ENCODE measurements around the gene DCBLD2. TPM values are rescaled to one million over a fixed set of nuclear protein-coding genes. Genes with fewer than 3 reads are reported as not detected.

The DCBLD2 gene
- total RNA-seq, 1 donor from 2014 or later = 36.5 TPM

DNA sequence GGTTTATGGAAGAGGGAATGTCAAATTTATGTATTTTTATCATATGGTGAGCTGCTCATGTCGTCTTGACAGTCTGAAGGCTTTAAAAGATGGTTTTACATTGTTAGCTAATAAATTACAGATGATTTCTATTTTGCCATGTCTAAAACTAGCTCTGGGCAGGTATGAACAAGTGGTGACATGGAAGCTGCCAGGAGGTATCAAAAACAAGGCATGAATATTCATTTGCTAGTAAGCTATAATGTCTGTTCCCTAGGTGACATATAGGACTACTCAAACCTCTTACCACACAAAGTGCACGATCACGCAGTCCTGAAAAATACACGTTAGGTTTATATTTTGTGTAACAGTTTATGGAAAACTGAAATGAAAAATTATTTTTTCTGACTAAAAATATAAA, 103.6 kb downstream of the DCBLD2 start:
- Histone ChIP-seq H3K9me3 (no peaks in the 10 kb centered on the region), H3K36me3 (peaks cover 32% of the 10 kb centered on the region), H3K27me3 (ENCODE audit: low read depth) (no peaks in the 10 kb centered on the region), H3K27ac (no peak overlapping the region), H3K4me1 (no peaks in the 10 kb centered on the region), H3K4me3 (no peak overlapping the region)
- ATAC-seq = no peak
- DNase-seq = no peak
- intact Hi-C loops (cut with DNase I) = no loop called here
- TF ChIP-seq, protein P1, sequence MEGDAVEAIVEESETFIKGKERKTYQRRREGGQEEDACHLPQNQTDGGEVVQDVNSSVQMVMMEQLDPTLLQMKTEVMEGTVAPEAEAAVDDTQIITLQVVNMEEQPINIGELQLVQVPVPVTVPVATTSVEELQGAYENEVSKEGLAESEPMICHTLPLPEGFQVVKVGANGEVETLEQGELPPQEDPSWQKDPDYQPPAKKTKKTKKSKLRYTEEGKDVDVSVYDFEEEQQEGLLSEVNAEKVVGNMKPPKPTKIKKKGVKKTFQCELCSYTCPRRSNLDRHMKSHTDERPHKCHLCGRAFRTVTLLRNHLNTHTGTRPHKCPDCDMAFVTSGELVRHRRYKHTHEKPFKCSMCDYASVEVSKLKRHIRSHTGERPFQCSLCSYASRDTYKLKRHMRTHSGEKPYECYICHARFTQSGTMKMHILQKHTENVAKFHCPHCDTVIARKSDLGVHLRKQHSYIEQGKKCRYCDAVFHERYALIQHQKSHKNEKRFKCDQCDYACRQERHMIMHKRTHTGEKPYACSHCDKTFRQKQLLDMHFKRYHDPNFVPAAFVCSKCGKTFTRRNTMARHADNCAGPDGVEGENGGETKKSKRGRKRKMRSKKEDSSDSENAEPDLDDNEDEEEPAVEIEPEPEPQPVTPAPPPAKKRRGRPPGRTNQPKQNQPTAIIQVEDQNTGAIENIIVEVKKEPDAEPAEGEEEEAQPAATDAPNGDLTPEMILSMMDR (IDR thresholded peaks at IDR 0.05) = no peak

DNA sequence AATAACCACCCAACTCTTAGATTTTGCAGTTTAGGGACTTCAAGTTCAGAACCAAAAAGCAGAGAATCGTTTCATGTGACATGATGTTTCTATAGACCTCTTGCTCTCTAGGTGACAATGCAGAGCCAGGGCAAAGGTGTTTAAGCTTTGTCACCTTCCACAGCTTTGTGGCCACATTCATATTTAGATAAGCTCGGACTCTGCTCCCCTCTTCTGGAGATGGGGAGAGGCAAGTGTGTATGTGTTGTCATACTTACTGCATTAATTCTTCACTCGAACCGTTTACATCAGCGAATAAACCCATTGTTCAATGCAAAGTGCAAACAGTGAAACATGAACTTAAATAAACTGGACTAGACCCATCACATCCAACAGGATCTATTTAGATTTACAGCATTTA, 105.2 kb downstream of the DCBLD2 start:
- H3K9me3 ChIP-seq = no peaks in the 10 kb centered on the region
- ATAC-seq (no peak), DNase-seq (no peak)
- TF ChIP-seq, protein P1 (IDR thresholded peaks at IDR 0.05) = no peak
- H3K36me3 ChIP-seq = peaks cover 29% of the 10 kb centered on the region
- H3K4me1 ChIP-seq = no peaks in the 10 kb centered on the region
- no peaks in the 10 kb centered on the region for H3K27me3 ChIP-seq (ENCODE audit: low read depth)
- no peak overlapping the region for H3K27ac ChIP-seq
- intact Hi-C loops (cut with DNase I) = no loop called here
- H3K4me3 ChIP-seq = no peak overlapping the region

DNA sequence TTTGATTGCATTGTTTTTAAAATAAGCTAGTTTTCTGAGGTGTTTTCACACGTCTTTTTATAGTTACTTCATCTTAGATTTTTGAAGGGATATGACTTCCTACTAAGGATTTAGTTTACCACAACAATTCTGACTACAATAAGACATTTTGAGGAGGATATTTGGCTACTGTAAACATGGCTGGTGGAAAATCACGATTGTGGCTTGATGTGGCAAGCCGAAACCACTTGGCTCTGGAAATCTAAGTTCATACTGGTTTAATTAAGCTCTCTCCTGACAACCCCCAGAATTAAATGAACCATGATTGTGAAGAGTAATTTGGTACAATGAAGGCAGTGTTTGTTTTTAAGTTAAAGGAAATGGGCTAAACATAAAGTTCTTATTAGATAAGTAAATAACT, 107.5 kb downstream of the DCBLD2 start:
- ATAC-seq (no peak), DNase-seq (no peak)
- Histone ChIP-seq H3K27ac (no peak overlapping the region), H3K4me1 (no peaks in the 10 kb centered on the region), H3K27me3 (ENCODE audit: low read depth) (no peaks in the 10 kb centered on the region), H3K4me3 (no peak overlapping the region), H3K36me3 (peaks cover 16% of the 10 kb centered on the region), H3K9me3 (no peaks in the 10 kb centered on the region)
- TF ChIP-seq, protein P1 (IDR thresholded peaks at IDR 0.05) = no peak
- intact Hi-C loops (cut with DNase I) = no loop called here

DNA sequence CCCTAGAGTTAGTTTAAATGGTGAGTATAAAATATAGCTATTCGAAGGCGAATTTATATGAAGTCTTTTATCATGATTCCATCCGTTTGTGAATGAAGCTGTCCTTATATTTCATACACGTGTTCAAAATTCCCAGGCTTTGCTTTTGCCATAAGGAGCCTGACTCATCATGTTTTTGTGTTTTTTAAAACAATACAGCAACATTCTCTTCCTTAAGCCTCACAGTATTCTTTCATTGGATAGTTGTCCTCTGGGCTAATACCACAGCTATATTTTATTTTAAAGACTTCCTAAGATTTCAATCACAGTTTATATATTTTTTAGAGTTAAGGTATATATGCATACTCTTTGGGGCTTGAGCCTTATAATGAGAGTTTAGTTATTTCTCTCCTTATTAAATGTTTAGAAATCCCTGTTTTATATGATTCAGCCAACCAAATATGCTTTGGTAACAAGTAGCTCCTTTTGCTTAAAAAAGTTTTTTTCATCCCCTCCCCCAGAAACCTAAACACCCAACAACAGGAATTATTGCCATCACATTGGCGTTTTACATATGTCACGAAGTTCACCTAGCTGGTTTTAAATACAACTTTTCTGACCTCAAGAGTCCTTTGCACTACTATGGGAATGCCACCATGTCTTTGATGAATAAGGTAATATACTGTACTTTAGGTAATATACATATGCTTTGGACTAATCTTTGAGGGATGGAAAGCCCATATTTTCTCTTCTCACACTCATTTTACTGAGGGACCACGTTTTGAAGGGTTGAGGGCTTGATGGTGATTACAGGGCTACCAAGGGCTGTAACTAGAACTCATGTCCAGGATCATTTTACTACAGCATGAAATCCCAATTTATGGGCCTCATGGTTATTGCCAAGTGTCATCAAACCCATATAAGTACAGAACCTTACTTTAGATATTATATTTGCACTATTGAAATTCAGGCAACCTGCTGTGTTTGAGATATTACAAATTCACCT, 109.9 kb downstream of the DCBLD2 start:
- no peak for ATAC-seq
- intact Hi-C loops (cut with DNase I) = no loop called here
- TF ChIP-seq, protein P1 (IDR thresholded peaks at IDR 0.05) = no peak
- no peak for DNase-seq
- Histone ChIP-seq H3K36me3 (peaks cover 23% of the 10 kb centered on the region), H3K4me1 (no peaks in the 10 kb centered on the region), H3K27ac (no peak overlapping the region), H3K27me3 (ENCODE audit: low read depth) (no peaks in the 10 kb centered on the region), H3K9me3 (no peaks in the 10 kb centered on the region), H3K4me3 (no peak overlapping the region)

DNA sequence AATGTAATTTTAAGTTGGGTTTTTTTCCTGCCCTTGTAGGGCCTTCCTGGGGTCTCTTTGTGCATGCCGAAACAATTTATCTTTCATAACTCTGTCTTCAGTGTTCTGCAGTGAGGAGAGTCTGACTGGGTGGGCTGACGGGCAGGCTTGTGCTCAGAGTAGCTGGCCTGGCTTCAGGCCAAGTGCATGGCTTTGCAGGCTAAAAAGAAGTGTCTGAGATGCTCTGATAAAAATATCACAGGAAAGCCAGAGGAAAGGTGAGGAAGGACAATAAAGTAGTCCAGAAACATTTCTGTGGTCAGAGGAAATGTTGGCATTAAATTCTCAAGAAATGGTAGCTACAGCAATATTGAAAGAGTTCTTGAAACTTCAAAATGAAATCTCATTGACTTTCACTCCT, 112.8 kb downstream of the DCBLD2 start:
- no peak overlapping the region for H3K4me3 ChIP-seq
- DNase-seq = no peak
- no peak overlapping the region for H3K27ac ChIP-seq
- intact Hi-C loops (cut with DNase I) = no loop called here
- H3K9me3 ChIP-seq = no peaks in the 10 kb centered on the region
- TF ChIP-seq, protein P1 (IDR thresholded peaks at IDR 0.05) = no peak
- no peaks in the 10 kb centered on the region for H3K27me3 ChIP-seq (ENCODE audit: low read depth)
- peaks cover 13% of the 10 kb centered on the region for H3K36me3 ChIP-seq
- no peak for ATAC-seq
- H3K4me1 ChIP-seq = peaks cover 26% of the 10 kb centered on the region

Measured in lower lobe of right lung (tissue), 2 donors.